ENCODE data around the gene MAP2K2.

- TF ChIP-seq CTCF (IDR thresholded peaks at IDR 0.05) (no peak), POLR2A (IDR thresholded peaks at IDR 0.05) (no peak)
These were observed 7.0 kb upstream of the MAP2K2 start for GRCh38 chr19:4130744-4131438.
